Measurements from ENCODE around the gene TMCO5A. TPM values are rescaled to one million over a fixed set of nuclear protein-coding genes. Genes with fewer than 3 reads are reported as not detected.
"Not testable (repeated sequence)": the region's sequence is repeated elsewhere in the genome, so short reads cannot be mapped to it uniquely, and the experiment has no call there.

The TMCO5A gene
- polyA plus RNA-seq, 1 donor from 2014 or later: not detected

DNA sequence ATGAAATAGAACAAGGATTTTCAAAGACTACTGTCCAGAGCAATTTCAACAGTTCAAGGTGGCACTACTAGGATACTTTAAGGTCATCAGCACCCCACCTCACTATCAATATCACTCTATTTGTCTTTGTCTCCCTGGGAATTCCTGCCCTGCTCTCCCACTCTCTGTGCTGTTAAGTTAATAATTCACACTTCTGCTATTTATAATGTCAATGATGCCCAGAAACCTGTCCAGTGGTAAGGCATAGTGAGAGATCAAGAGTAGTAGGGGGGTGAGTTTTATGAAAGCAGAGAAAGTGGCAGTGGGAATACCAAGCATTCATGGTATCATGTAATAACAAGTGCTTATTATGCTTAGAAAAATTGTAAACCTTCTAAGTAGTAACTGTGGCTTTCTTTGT, 7.3 kb downstream of the TMCO5A start:
- TF ChIP-seq EP300 (conservative IDR thresholded peaks at IDR 0.05; ENCODE audit: poor library complexity, severe bottlenecking) (no peak), POLR2AphosphoS5 (IDR thresholded peaks at IDR 0.05) (no peak), SMC3 (conservative IDR thresholded peaks at IDR 0.05; ENCODE audit: poor library complexity) (no peak), MXI1 (conservative IDR thresholded peaks at IDR 0.05; ENCODE audit: poor library complexity, severe bottlenecking) (no peak), TAF1 (IDR thresholded peaks at IDR 0.05; ENCODE audit: low read depth) (no peak), RAD21 (conservative IDR thresholded peaks at IDR 0.05) (no peak), EZH2 (IDR thresholded peaks at IDR 0.05; ENCODE audit: borderline replicate concordance, insufficient read depth, low read length, poor library complexity, severe bottlenecking) (no peak)
- TF ChIP-seq, protein P1, sequence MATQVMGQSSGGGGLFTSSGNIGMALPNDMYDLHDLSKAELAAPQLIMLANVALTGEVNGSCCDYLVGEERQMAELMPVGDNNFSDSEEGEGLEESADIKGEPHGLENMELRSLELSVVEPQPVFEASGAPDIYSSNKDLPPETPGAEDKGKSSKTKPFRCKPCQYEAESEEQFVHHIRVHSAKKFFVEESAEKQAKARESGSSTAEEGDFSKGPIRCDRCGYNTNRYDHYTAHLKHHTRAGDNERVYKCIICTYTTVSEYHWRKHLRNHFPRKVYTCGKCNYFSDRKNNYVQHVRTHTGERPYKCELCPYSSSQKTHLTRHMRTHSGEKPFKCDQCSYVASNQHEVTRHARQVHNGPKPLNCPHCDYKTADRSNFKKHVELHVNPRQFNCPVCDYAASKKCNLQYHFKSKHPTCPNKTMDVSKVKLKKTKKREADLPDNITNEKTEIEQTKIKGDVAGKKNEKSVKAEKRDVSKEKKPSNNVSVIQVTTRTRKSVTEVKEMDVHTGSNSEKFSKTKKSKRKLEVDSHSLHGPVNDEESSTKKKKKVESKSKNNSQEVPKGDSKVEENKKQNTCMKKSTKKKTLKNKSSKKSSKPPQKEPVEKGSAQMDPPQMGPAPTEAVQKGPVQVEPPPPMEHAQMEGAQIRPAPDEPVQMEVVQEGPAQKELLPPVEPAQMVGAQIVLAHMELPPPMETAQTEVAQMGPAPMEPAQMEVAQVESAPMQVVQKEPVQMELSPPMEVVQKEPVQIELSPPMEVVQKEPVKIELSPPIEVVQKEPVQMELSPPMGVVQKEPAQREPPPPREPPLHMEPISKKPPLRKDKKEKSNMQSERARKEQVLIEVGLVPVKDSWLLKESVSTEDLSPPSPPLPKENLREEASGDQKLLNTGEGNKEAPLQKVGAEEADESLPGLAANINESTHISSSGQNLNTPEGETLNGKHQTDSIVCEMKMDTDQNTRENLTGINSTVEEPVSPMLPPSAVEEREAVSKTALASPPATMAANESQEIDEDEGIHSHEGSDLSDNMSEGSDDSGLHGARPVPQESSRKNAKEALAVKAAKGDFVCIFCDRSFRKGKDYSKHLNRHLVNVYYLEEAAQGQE (IDR thresholded peaks at IDR 0.05; ENCODE audit: borderline replicate concordance): no peak
- TF ChIP-seq, protein P2, sequence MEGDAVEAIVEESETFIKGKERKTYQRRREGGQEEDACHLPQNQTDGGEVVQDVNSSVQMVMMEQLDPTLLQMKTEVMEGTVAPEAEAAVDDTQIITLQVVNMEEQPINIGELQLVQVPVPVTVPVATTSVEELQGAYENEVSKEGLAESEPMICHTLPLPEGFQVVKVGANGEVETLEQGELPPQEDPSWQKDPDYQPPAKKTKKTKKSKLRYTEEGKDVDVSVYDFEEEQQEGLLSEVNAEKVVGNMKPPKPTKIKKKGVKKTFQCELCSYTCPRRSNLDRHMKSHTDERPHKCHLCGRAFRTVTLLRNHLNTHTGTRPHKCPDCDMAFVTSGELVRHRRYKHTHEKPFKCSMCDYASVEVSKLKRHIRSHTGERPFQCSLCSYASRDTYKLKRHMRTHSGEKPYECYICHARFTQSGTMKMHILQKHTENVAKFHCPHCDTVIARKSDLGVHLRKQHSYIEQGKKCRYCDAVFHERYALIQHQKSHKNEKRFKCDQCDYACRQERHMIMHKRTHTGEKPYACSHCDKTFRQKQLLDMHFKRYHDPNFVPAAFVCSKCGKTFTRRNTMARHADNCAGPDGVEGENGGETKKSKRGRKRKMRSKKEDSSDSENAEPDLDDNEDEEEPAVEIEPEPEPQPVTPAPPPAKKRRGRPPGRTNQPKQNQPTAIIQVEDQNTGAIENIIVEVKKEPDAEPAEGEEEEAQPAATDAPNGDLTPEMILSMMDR (IDR thresholded peaks at IDR 0.05; ENCODE audit: poor library complexity, severe bottlenecking): no peak
- Histone ChIP-seq H3K4me2 (ENCODE audit: low read length) (no peak overlapping the region), H3K36me3 (ENCODE audit: insufficient read depth, low read length) (no peaks in the 10 kb centered on the region), H4K20me1 (ENCODE audit: insufficient read depth) (no peaks in the 10 kb centered on the region), H3K27ac (ENCODE audit: low read length) (no peak overlapping the region), H3K27me3 (ENCODE audit: insufficient read depth, low read depth, low read length) (no peaks in the 10 kb centered on the region), H3K9me2 (ENCODE audit: insufficient read depth, low read length) (no peaks in the 10 kb centered on the region), H2AFZ (ENCODE audit: low read depth, low read length) (no peak overlapping the region), H3K79me2 (replicated peaks; ENCODE audit: insufficient read depth, low read length) (no peaks in the 10 kb centered on the region), H3F3A (ENCODE audit: insufficient read depth, low read length, poor library complexity, severe bottlenecking) (no peaks in the 10 kb centered on the region), H3K4me3 (ENCODE audit: low read length) (no peak overlapping the region), H3K9me3 (ENCODE audit: low read length) (no peaks in the 10 kb centered on the region), H3K9ac (ENCODE audit: low read length) (no peak overlapping the region)

DNA sequence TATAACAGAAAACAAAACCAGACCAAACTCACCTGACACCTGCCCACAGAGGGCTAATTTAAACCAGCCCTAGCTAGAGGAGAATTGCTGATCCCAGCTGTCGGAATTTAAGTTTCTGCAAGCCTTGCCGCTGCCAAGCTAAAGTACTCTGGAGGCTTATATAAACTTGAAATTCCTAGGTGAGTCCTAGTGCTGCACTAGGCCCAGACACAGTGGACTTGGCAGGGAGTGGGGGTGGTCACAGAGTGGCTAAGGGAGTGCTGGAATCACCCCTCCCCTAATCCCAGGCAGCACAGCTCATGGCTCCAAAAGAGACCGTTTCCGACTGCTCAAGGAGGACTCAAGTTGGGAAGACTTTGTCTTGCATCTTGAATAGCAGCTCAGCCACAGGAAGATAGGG, 17.6 kb downstream of the TMCO5A start:
- no peaks in the 10 kb centered on the region for H3K9me3 ChIP-seq (ENCODE audit: low read length)
- no peak overlapping the region for H2AFZ ChIP-seq (ENCODE audit: low read depth, low read length)
- no peak overlapping the region for H3K4me2 ChIP-seq (ENCODE audit: low read length)
- no peak overlapping the region for H3K9ac ChIP-seq (ENCODE audit: low read length)
- H3F3A ChIP-seq (ENCODE audit: insufficient read depth, low read length, poor library complexity, severe bottlenecking): no peaks in the 10 kb centered on the region
- no peaks in the 10 kb centered on the region for H3K36me3 ChIP-seq (ENCODE audit: insufficient read depth, low read length)
- no peaks in the 10 kb centered on the region for H4K20me1 ChIP-seq (ENCODE audit: insufficient read depth)
- H3K27ac ChIP-seq (ENCODE audit: low read length): no peak overlapping the region
- H3K79me2 ChIP-seq (replicated peaks; ENCODE audit: insufficient read depth, low read length): no peaks in the 10 kb centered on the region
- no peak overlapping the region for H3K4me3 ChIP-seq (ENCODE audit: low read length)
- H3K9me2 ChIP-seq (ENCODE audit: insufficient read depth, low read length): no peaks in the 10 kb centered on the region
- no peaks in the 10 kb centered on the region for H3K27me3 ChIP-seq (ENCODE audit: insufficient read depth, low read depth, low read length)
- TF ChIP-seq MXI1 (conservative IDR thresholded peaks at IDR 0.05; ENCODE audit: poor library complexity, severe bottlenecking) (no peak), POLR2AphosphoS5 (IDR thresholded peaks at IDR 0.05) (no peak), EP300 (conservative IDR thresholded peaks at IDR 0.05; ENCODE audit: poor library complexity, severe bottlenecking) (no peak), TAF1 (IDR thresholded peaks at IDR 0.05; ENCODE audit: low read depth) (no peak), EZH2 (IDR thresholded peaks at IDR 0.05; ENCODE audit: borderline replicate concordance, insufficient read depth, low read length, poor library complexity, severe bottlenecking) (no peak), SMC3 (conservative IDR thresholded peaks at IDR 0.05; ENCODE audit: poor library complexity) (no peak), RAD21 (conservative IDR thresholded peaks at IDR 0.05) (no peak)
- TF ChIP-seq, protein P1 (IDR thresholded peaks at IDR 0.05; ENCODE audit: borderline replicate concordance): no peak
- TF ChIP-seq, protein P2 (IDR thresholded peaks at IDR 0.05; ENCODE audit: poor library complexity, severe bottlenecking): no peak

DNA sequence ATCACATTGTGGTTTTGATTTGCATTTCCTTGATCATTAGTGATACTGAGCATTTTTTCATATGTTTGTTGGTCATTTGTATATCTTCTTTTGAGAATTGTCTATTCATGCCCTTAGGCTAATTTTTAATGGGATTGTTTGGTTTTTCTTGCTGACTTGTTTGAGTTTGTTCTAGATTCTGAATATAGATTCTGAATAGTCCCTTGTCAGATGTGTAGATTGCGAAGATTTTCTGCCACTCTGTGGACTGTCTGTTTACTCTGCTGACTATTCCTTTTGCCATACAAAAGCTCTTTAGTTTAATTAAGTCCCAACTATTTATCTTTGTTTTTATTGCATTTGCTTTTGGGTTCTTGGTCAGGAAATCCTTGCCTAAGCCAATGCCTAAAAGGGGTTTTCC, 26.3 kb downstream of the TMCO5A start:
- H3F3A ChIP-seq (ENCODE audit: insufficient read depth, low read length, poor library complexity, severe bottlenecking); H3K36me3 ChIP-seq (ENCODE audit: insufficient read depth, low read length): not testable (repeated sequence)

More for the DNA sequence above, 26.3 kb downstream of the TMCO5A start:
- H3K79me2 ChIP-seq (replicated peaks; ENCODE audit: insufficient read depth, low read length); H3K4me2 ChIP-seq (ENCODE audit: low read length); H3K4me3 ChIP-seq (ENCODE audit: low read length); H2AFZ ChIP-seq (ENCODE audit: low read depth, low read length); H3K9me3 ChIP-seq (ENCODE audit: low read length); H3K9me2 ChIP-seq (ENCODE audit: insufficient read depth, low read length); H4K20me1 ChIP-seq (ENCODE audit: insufficient read depth); H3K27ac ChIP-seq (ENCODE audit: low read length); H3K27me3 ChIP-seq (ENCODE audit: insufficient read depth, low read depth, low read length); H3K9ac ChIP-seq (ENCODE audit: low read length): not testable (repeated sequence)

Measured in neural cell (in vitro differentiated cells).